Measurements from ENCODE around the gene ACTR10.

DNA sequence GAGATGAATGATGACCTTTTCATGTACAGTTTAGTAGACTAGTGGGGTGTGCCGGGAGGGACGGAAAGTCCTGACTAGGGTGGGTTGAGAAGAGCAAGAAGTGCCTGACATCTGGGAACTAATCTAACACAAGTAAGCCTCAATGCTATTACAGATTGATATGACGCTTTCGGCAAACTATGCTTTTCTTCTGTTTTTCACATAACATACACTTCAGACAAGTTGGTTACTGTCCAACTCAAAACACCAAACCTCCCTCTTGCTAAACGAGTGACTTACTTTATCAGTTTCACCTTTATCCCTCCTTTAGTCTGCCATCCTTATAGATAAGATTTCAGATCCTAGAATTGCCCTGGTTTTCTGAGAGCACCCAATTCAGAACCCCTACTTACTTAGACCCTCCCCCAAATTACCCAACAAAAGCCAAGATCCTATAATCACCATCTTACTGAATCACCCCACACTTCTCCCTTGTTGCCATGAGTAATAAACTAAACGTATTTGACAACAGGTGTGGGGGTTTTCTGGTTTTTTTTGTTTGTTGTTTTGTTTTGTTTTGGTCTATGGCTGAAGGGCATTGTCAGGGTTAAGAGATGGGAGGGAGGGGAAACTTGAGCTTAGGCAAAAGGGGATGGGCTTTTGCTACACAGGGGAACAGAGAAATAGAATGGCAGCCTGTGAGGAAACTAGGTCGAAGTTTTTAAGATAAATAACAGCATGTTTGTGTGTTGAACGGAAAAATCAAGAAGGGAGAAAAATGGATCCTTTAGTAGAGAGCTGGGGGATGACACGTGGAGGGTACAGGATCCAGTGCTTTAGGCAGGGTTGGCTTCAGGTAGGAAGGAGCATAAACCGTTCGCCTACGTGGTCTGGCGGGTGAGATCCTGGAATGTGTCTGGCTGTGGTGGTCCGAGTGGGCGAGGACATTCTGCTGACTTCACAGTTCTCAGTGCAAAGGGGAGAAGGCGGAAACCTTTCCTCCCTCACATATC lies 38.6 kb downstream of the ACTR10 start:
- TF ChIP-seq, protein P1, sequence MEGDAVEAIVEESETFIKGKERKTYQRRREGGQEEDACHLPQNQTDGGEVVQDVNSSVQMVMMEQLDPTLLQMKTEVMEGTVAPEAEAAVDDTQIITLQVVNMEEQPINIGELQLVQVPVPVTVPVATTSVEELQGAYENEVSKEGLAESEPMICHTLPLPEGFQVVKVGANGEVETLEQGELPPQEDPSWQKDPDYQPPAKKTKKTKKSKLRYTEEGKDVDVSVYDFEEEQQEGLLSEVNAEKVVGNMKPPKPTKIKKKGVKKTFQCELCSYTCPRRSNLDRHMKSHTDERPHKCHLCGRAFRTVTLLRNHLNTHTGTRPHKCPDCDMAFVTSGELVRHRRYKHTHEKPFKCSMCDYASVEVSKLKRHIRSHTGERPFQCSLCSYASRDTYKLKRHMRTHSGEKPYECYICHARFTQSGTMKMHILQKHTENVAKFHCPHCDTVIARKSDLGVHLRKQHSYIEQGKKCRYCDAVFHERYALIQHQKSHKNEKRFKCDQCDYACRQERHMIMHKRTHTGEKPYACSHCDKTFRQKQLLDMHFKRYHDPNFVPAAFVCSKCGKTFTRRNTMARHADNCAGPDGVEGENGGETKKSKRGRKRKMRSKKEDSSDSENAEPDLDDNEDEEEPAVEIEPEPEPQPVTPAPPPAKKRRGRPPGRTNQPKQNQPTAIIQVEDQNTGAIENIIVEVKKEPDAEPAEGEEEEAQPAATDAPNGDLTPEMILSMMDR (IDR thresholded peaks at IDR 0.05; ENCODE audit: insufficient read depth, low read length, poor library complexity, severe bottlenecking), result no peak
- TF ChIP-seq EZH2phosphoT487 (conservative IDR thresholded peaks at IDR 0.05; ENCODE audit: low read length), result no peak
